ENCODE results near the gene APC2. TPM values are rescaled to one million over a fixed set of nuclear protein-coding genes. Genes with fewer than 3 reads are reported as not detected.

APC2 gene
- polyA plus RNA-seq, 1 donor (not counting 4 experiments of a cell fraction or from before 2014, with no cell fraction given), result 0.01 TPM

DNA sequence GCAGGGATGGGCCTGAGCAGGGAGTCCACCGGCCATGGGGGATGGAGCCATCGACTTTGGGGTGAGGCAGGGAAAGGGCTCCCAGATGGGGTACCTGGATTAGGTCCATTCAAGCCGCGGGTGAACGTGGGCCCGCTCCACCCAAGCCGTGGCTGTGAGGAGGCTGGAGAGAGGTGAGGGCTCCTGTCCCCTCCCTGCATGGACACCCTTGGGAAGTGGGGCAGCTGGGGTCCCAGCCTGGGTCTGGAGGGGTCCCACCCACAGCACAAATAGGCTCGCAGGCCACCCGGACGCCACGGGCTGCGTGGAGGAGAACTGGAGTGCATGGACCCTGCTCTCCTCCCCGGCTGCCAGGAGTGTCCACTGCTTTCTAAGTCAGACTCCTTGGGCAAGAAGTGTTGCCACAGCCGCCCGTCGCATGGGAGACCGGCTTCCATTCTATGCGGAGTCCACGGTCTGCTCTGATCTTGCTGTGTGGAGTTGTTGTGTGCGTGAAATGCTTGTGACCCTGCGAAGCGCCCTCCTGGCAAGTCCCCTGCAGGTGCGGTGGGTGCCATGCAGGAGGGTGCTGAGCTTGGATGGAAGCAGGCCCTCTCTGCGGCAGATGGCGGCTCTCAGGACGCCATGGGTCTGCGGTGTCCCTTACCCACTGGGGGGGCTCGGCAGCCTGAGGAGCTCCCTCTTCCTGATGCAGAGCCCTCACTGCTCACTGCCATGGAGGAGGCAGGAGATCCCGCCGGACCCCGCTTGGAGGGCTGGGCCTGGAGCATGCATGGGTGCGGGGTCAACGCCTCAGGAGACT, 40.5 kb upstream of the APC2 start:
- H3K4me2 ChIP-seq (ENCODE audit: control insufficient read depth, extremely low read depth, insufficient read depth, low read depth, low read length), result peak overlapping the region; percentile 88
- FAIRE-seq, result no peak

DNA sequence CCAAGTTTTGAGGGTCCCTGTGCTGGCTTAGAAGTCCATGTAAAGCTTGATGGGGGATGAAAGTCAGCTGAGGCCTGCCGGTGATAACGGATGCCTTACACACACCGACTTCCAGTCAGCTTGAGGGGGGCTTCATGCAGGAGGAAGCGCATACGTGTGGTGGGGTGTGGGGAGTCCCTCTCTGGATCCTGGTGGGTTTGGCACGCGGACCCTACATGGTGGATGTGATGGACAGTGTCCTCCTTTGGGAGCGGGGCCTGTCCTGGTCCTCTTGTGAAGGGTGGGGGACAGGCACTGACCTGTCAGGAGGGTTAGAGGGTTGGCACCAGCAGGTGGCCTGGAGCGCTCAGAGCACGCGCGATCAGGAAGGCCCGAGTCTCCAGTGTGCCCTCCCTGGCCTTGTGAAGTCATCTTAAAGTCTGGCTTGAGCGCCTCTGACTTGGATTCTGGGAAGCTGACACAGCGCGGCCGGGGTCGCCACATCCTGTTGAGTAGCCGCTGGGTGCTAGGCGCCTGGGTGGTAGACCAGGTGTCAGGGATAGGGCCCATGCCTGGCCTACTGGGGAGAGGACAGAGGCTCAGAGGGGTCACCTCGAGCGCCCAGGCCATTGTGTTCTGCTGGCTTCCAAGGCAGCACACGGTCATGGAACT, 39.7 kb upstream of the APC2 start:
- H4K20me1 ChIP-seq (ENCODE audit: control insufficient read depth, extremely low read depth, insufficient read depth, low read length), result peaks cover 58% of the 10 kb centered on the region
- H3K9me1 ChIP-seq (ENCODE audit: control insufficient read depth, extremely low read depth, insufficient read depth, low read length), result peaks cover 2% of the 10 kb centered on the region
- H3K36me3 ChIP-seq (ENCODE audit: control insufficient read depth in 2 of 2, extremely low read depth in 1 of 2, insufficient read depth in 2 of 2, low read length in 2 of 2), result peaks cover 5 to 20% of the 10 kb centered on the region in 2 experiments
- H3K4me3 ChIP-seq (ENCODE audit: control insufficient read depth in 2 of 3, extremely low read depth in 1 of 3, insufficient read depth in 2 of 3, low read depth in 1 of 3, low read length in 3 of 3), result peak overlapping the region in 2 of 3 experiments; percentile 75 to 79
- no peak for DNase-seq (ENCODE audit: low read depth, low spot score)
- peaks cover 72% of the 10 kb centered on the region for H3K79me2 ChIP-seq (ENCODE audit: control insufficient read depth, insufficient read depth, low read length)
- no peaks in the 10 kb centered on the region for H3K9me3 ChIP-seq (ENCODE audit: control insufficient read depth, low read depth, low read length)
- peaks cover 43% of the 10 kb centered on the region for H3K4me1 ChIP-seq (ENCODE audit: control insufficient read depth, extremely low read depth, insufficient read depth, low read length)
- FAIRE-seq, result no peak
- H3K4me2 ChIP-seq (ENCODE audit: control insufficient read depth, extremely low read depth, insufficient read depth, low read depth, low read length), result peak overlapping the region; percentile 88
- H2AFZ ChIP-seq (ENCODE audit: control insufficient read depth, low read length), result no peak overlapping the region
- H3K9ac ChIP-seq (ENCODE audit: control insufficient read depth, extremely low read depth, insufficient read depth, low read length), result peak overlapping the region; percentile 95
- no peak overlapping the region for H3K27ac ChIP-seq (ENCODE audit: control insufficient read depth, insufficient read depth, low read length)
- dilution Hi-C loops (cut with MboI; ENCODE audit: extremely low pct_ligation_motif_present, low sequenced_read_pairs), result no loop called here
- no peak for TF ChIP-seq EZH2 (IDR thresholded peaks at IDR 0.05; ENCODE audit: low read length)
- TF ChIP-seq, protein P1, sequence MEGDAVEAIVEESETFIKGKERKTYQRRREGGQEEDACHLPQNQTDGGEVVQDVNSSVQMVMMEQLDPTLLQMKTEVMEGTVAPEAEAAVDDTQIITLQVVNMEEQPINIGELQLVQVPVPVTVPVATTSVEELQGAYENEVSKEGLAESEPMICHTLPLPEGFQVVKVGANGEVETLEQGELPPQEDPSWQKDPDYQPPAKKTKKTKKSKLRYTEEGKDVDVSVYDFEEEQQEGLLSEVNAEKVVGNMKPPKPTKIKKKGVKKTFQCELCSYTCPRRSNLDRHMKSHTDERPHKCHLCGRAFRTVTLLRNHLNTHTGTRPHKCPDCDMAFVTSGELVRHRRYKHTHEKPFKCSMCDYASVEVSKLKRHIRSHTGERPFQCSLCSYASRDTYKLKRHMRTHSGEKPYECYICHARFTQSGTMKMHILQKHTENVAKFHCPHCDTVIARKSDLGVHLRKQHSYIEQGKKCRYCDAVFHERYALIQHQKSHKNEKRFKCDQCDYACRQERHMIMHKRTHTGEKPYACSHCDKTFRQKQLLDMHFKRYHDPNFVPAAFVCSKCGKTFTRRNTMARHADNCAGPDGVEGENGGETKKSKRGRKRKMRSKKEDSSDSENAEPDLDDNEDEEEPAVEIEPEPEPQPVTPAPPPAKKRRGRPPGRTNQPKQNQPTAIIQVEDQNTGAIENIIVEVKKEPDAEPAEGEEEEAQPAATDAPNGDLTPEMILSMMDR (optimal IDR thresholded peaks at IDR 0.05 in 1 of 3, IDR thresholded peaks at IDR 0.05 in 1 of 3, conservative IDR thresholded peaks at IDR 0.05 in 1 of 3; ENCODE audit: extremely low read depth in 1 of 3, insufficient read depth in 2 of 3, low read length in 3 of 3), result no peak
- H3K27me3 ChIP-seq (ENCODE audit: control insufficient read depth, extremely low read depth, insufficient read depth, low read length), result no peaks in the 10 kb centered on the region

More for the DNA sequence above, 40.5 kb upstream of the APC2 start:
- Histone ChIP-seq H3K9me1 (ENCODE audit: control insufficient read depth, extremely low read depth, insufficient read depth, low read length) (peaks cover 2% of the 10 kb centered on the region), H3K27me3 (ENCODE audit: control insufficient read depth, extremely low read depth, insufficient read depth, low read length) (no peaks in the 10 kb centered on the region), H3K27ac (ENCODE audit: control insufficient read depth, insufficient read depth, low read length) (peak overlapping the region; percentile 86), H3K4me3 (ENCODE audit: control insufficient read depth in 2 of 3, extremely low read depth in 1 of 3, insufficient read depth in 2 of 3, low read depth in 1 of 3, low read length in 3 of 3) (peak overlapping the region; percentile 75 to 79 (median 77)), H3K9ac (ENCODE audit: control insufficient read depth, extremely low read depth, insufficient read depth, low read length) (peak overlapping the region; percentile 95), H2AFZ (ENCODE audit: control insufficient read depth, low read length) (no peak overlapping the region), H3K4me1 (ENCODE audit: control insufficient read depth, extremely low read depth, insufficient read depth, low read length) (peaks cover 37% of the 10 kb centered on the region), H3K79me2 (ENCODE audit: control insufficient read depth, insufficient read depth, low read length) (peaks cover 67% of the 10 kb centered on the region), H4K20me1 (ENCODE audit: control insufficient read depth, extremely low read depth, insufficient read depth, low read length) (peaks cover 51% of the 10 kb centered on the region), H3K36me3 (ENCODE audit: control insufficient read depth in 2 of 2, extremely low read depth in 1 of 2, insufficient read depth in 2 of 2, low read length in 2 of 2) (peaks cover 5 to 20% of the 10 kb centered on the region in 2 experiments), H3K9me3 (ENCODE audit: control insufficient read depth, low read depth, low read length) (no peaks in the 10 kb centered on the region)
- no peak for DNase-seq (ENCODE audit: low read depth, low spot score)
- dilution Hi-C loops (cut with MboI; ENCODE audit: extremely low pct_ligation_motif_present, low sequenced_read_pairs), result no loop called here
- TF ChIP-seq EZH2 (IDR thresholded peaks at IDR 0.05; ENCODE audit: low read length), result no peak
- TF ChIP-seq, protein P1 (optimal IDR thresholded peaks at IDR 0.05 in 1 of 3, IDR thresholded peaks at IDR 0.05 in 1 of 3, conservative IDR thresholded peaks at IDR 0.05 in 1 of 3; ENCODE audit: extremely low read depth in 1 of 3, insufficient read depth in 2 of 3, low read length in 3 of 3), result no peak
